HCT116 (cell line): ENCODE measurements around the gene KSR1. TPM values are rescaled to one million over a fixed set of nuclear protein-coding genes. Genes with fewer than 3 reads are reported as not detected.

Source experiments
- ATAC-seq: fragments of 200-7000 bp; cut with Tn5 transposase; 2 replicates; pipeline ENCODE4 v1.9.1; 2020; ENCODE audit warnings: mild to moderate bottlenecking, moderate library complexity
- BruUV-seq: library from RNA; stranded (reverse); fragments of 400-500 nt; replicated peaks from 2 replicates; lab custom pipeline; 2021; lab: Mats Ljungman, UMichigan
- CTCF ChIA-PET: fragments of 300-600 bp; sonication (Branson Sonifier 250); formaldehyde crosslinking; loops from one replicate; lab custom pipeline; 2021; ENCODE audit warnings: antibody characterized with exemption; lab: Charles Lee
- POLR2A ChIA-PET: fragments of 300-600, 350-600 bp; sonication (Branson Sonifier 250); formaldehyde crosslinking; loops from one replicate; lab custom pipeline; 2021; ENCODE audit warnings: antibody characterized with exemption; lab: Charles Lee
- RAD21 ChIA-PET, 2 experiments: fragments of 300-600 bp; sonication (Branson Sonifier 250); formaldehyde crosslinking; loops; one replicate each; lab custom pipeline; 2023; ENCODE audit warnings: low total read pairs in 2 of 2; ENCODE audit not compliant: uncharacterized antibody in 2 of 2, unreplicated experiment in 2 of 2, low non-redundant PET in 1 of 2; lab: Charles Lee
- DNase-seq: peaks from one replicate; pipeline ENCODE4 v3.0.0-alpha.2; 2010; ENCODE audit warnings: low read depth, low spot score
- H2AFZ ChIP-seq: fragments of 200-600 bp; shearing (Covaris generic), sonication (generic); 2 replicates; pipeline ENCODE4 v1.6.1; 2017; ENCODE audit warnings: low read depth, mixed run types, mixed read lengths, antibody characterized with exemption, low read length; ENCODE audit not compliant: poor library complexity, severe bottlenecking
- H3K27ac ChIP-seq: 2 replicates; pipeline ENCODE4 v1.5.1; 2012; ENCODE audit warnings: low read depth, low read length
- H3K27me3 ChIP-seq: fragments of 200-600 bp; sonication (generic); 2 replicates; pipeline ENCODE4 v1.6.1; 2016; ENCODE audit warnings: mixed run types, low read length, mixed read lengths; ENCODE audit not compliant: insufficient read depth
- H3K36me3 ChIP-seq, 2 experiments: fragments of 200-500 bp in 1 of 2; fragments of 200-600 bp in 1 of 2; sonication (Bioruptor generic) in 1 of 2; sonication (generic) in 1 of 2; 2 replicates each; pipeline versions ENCODE4 v1.5.1 to v1.6.1; 2014 to 2016; ENCODE audit warnings: low read length in 2 of 2, inconsistent platforms in 1 of 2, mixed read lengths in 1 of 2, mixed run types in 1 of 2; ENCODE audit not compliant: insufficient read depth in 2 of 2, control insufficient read depth in 1 of 2
- H3K4me1 ChIP-seq, 2 experiments: fragments of 200-600 bp in 1 of 2; sonication (generic) in 1 of 2; 2 replicates each; pipeline versions ENCODE4 v1.5.1 to v1.6.1; 2012 to 2017; ENCODE audit warnings: low read length in 2 of 2, inconsistent platforms in 1 of 2, mild to moderate bottlenecking in 1 of 2, mixed read lengths in 1 of 2, mixed run types in 1 of 2, moderate library complexity in 1 of 2; ENCODE audit not compliant: insufficient read depth in 2 of 2, control insufficient read depth in 1 of 2
- H3K4me2 ChIP-seq: fragments of 200-600 bp; sonication (generic); 2 replicates; pipeline ENCODE4 v1.6.1; 2017; ENCODE audit warnings: mixed run types, low read length, mixed read lengths
- H3K4me3 ChIP-seq, 2 experiments: fragments of 200-600 bp in 1 of 2; sonication (generic) in 1 of 2; replicated peaks in 1 of 2; 2 replicates each; pipeline ENCODE4 v1.5.1; 2011 to 2016; ENCODE audit warnings: low read length in 2 of 2, control low read depth in 1 of 2, low read depth in 1 of 2, mild to moderate bottlenecking in 1 of 2, mixed read lengths in 1 of 2, mixed run types in 1 of 2
- H3K79me2 ChIP-seq: fragments of 200-600 bp; sonication (generic); 2 replicates; pipeline ENCODE4 v1.6.1; 2017; ENCODE audit warnings: mild to moderate bottlenecking, mixed run types, low read length, moderate library complexity, mixed read lengths; ENCODE audit not compliant: insufficient read depth
- H3K9ac ChIP-seq: fragments of 200-600 bp; sonication (generic); 2 replicates; pipeline ENCODE4 v1.6.1; 2016; ENCODE audit warnings: low read length, mixed read lengths
- H3K9me2 ChIP-seq: fragments of 200-600 bp; sonication (generic), shearing (Covaris generic); 2 replicates; pipeline ENCODE4 v1.6.1; 2017; ENCODE audit warnings: mixed run types, mild to moderate bottlenecking, moderate library complexity; ENCODE audit not compliant: insufficient read depth
- H3K9me3 ChIP-seq, 2 experiments: fragments of 200-500 bp in 1 of 2; fragments of 200-600 bp in 1 of 2; sonication (Bioruptor generic) in 1 of 2; sonication (generic) in 1 of 2; 2 replicates each; pipeline ENCODE4 v1.6.1; 2014 to 2017; ENCODE audit warnings: low read length in 2 of 2, mixed read lengths in 2 of 2, inconsistent platforms in 1 of 2, low read depth in 1 of 2, mild to moderate bottlenecking in 1 of 2, mixed run types in 1 of 2, moderate library complexity in 1 of 2; ENCODE audit not compliant: control insufficient read depth in 1 of 2, insufficient read depth in 1 of 2
- H4K20me1 ChIP-seq: fragments of 200-600 bp; sonication (generic), shearing (Covaris generic); 2 replicates; pipeline ENCODE4 v1.6.1; 2017; ENCODE audit warnings: mixed run types, mild to moderate bottlenecking, moderate library complexity; ENCODE audit not compliant: insufficient read depth
- CBX3 ChIP-seq: IDR thresholded peaks from 2 replicates; pipeline ENCODE4 v1.6.1; 2012; ENCODE audit warnings: low read depth
- CTCF ChIP-seq, 3 experiments: fragments of 200-600 bp in 1 of 3; sonication (generic) in 1 of 3; IDR thresholded peaks in 2 of 3; conservative IDR thresholded peaks in 1 of 3; 2 replicates each; pipeline ENCODE4 v1.5.1; 2012 to 2017; ENCODE audit warnings: low read depth in 2 of 3, low read length in 2 of 3, antibody characterized with exemption in 1 of 3, borderline replicate concordance in 1 of 3, control low read depth in 1 of 3, mild to moderate bottlenecking in 1 of 3, mixed read lengths in 1 of 3, mixed run types in 1 of 3, moderate library complexity in 1 of 3; ENCODE audit not compliant: insufficient read depth in 1 of 3
- ELF1 ChIP-seq: IDR thresholded peaks from 2 replicates; pipeline ENCODE4 v1.6.1; 2012; ENCODE audit warnings: low read depth, borderline replicate concordance
- EZH2 ChIP-seq: fragments of 200-600 bp; sonication (generic); IDR thresholded peaks from 2 replicates; pipeline ENCODE4 v1.6.1; 2017; ENCODE audit warnings: antibody characterized with exemption, mixed run types
- FOSL1 ChIP-seq: IDR thresholded peaks from 2 replicates; pipeline ENCODE4 v1.6.1; 2012; ENCODE audit warnings: low read depth
- POLR2A ChIP-seq: IDR thresholded peaks from 2 replicates; pipeline ENCODE4 v1.7.0; 2011; ENCODE audit warnings: borderline replicate concordance; ENCODE audit not compliant: insufficient read depth, insufficient read length; ENCODE audit errors: extremely low read depth
- POLR2AphosphoS5 ChIP-seq: IDR thresholded peaks from 2 replicates; pipeline ENCODE4 v1.6.1; 2011; ENCODE audit warnings: mild to moderate bottlenecking, low read depth, low read length, moderate library complexity
- RAD21 ChIP-seq: IDR thresholded peaks from 2 replicates; pipeline ENCODE4 v1.6.1; 2012; ENCODE audit warnings: low read depth, mild to moderate bottlenecking
- REST ChIP-seq: IDR thresholded peaks from 2 replicates; pipeline ENCODE4 v1.6.1; 2012; ENCODE audit warnings: low read depth
- SIN3A ChIP-seq: IDR thresholded peaks from 2 replicates; pipeline ENCODE4 v1.6.1; 2012; ENCODE audit warnings: low read depth
- SP1 ChIP-seq: IDR thresholded peaks from 2 replicates; pipeline ENCODE4 v1.6.1; 2012; ENCODE audit warnings: low read depth
- SRF ChIP-seq: IDR thresholded peaks from 2 replicates; pipeline ENCODE4 v1.6.1; 2012; ENCODE audit warnings: low read depth
- TCF7L2 ChIP-seq: IDR thresholded peaks from 2 replicates; pipeline ENCODE4 v1.7.0; 2011; ENCODE audit warnings: borderline replicate concordance, inconsistent platforms; ENCODE audit not compliant: insufficient read depth, insufficient read length; ENCODE audit errors: extremely low read depth
- ZFX ChIP-seq: fragments of 450-650 bp; IDR thresholded peaks from 2 replicates; pipeline ENCODE4 v1.6.1; 2017
- ZNF274 ChIP-seq: fragments of 200-500 bp; sonication (Bioruptor generic); IDR thresholded peaks from 2 replicates; pipeline ENCODE4 v1.6.1; 2014; ENCODE audit warnings: mild to moderate bottlenecking, low read depth, low read length, inconsistent platforms
- intact Hi-C: fragments of 100-400 bp; cut with micrococcal nuclease; formaldehyde crosslinking; loops from 2 replicates; pipeline ENCODE4 v1.10.0; 2022
- total RNA-seq: library from RNA; stranded (reverse); gene quantifications from one replicate; pipeline ENCODE4 v1.2.1, GENCODE V29; 2021; ENCODE audit not compliant: unreplicated experiment
- TF ChIP-seq, protein P1 (sequence below): IDR thresholded peaks from 2 replicates; pipeline ENCODE4 v1.6.1; 2012

KSR1 gene
- total RNA-seq, 1 experiment from 2014 or later = 16.5 TPM

- TF ChIP-seq EZH2 (no peak), TCF7L2 (no peak), ZNF274 (no peak), POLR2AphosphoS5 (no peak), SIN3A (no peak), CTCF (IDR thresholded peaks at IDR 0.05 in 2 of 3, conservative IDR thresholded peaks at IDR 0.05 in 1 of 3; ENCODE audit: borderline replicate concordance in 1 of 3, insufficient read depth in 1 of 3, low read depth in 2 of 3, low read length in 2 of 3) (no peak), SP1 (no peak), REST (no peak), ELF1 (no peak), SRF (no peak), ZFX (no peak), FOSL1 (no peak), RAD21 (no peak), CBX3 (no peak), POLR2A (no peak)
- TF ChIP-seq, protein P1, sequence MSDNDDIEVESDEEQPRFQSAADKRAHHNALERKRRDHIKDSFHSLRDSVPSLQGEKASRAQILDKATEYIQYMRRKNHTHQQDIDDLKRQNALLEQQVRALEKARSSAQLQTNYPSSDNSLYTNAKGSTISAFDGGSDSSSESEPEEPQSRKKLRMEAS = no peak
- Histone ChIP-seq H4K20me1 (no peaks in the 10 kb centered on the region), H3K4me3 (no peak overlapping the region), H3K9me2 (no peaks in the 10 kb centered on the region), H3K27me3 (no peaks in the 10 kb centered on the region), H3K4me2 (no peak overlapping the region), H3K4me1 (peaks cover 4 to 9% of the 10 kb centered on the region in 2 experiments; a peak in 2 of 4 replicates), H3K36me3 (no peaks in the 10 kb centered on the region), H3K9ac (no peak overlapping the region), H3K79me2 (no peaks in the 10 kb centered on the region), H2AFZ (no peak overlapping the region), H3K27ac (no peak overlapping the region), H3K9me3 (no peaks in the 10 kb centered on the region)
- ATAC-seq (no peak), DNase-seq (no peak)
- intact Hi-C loops = no loop called here
- BruUV-seq = no TSS peak
- ChIA-PET CTCF (no interaction called here), POLR2A (no interaction called here), RAD21 (no interaction called here)
Observed at GRCh38 chr17:27634776-27635175, 178.5 kb downstream of the KSR1 start.
